HG02798 (cell line): ENCODE data around the gene SP1.
"Not testable (repeated sequence)": the region's sequence is repeated elsewhere in the genome, so short reads cannot be mapped to it uniquely, and the experiment has no call there.

Experiments used
- ATAC-seq: cut with Tn5 transposase; IDR thresholded peaks from one replicate; pipeline ENCODE4 v1.9.1; 2021; ENCODE audit warnings: mild to moderate bottlenecking; ENCODE audit not compliant: unreplicated experiment, poor library complexity

The SP1 gene

GRCh38 chr12:53441040-53441833, 61.3 kb downstream of the SP1 start, which contains the start of gene PRR13:
PRR13 (plus strand) TSS chr12:53441734; CDS start chr12:53442715, 981 bp downstream.
- peak; percentile 100 for ATAC-seq

GRCh38 chr12:53443955-53444354, 64.0 kb downstream of the SP1 start:
- ATAC-seq = no peak

GRCh38 chr12:53444593-53445325, 64.8 kb downstream of the SP1 start:
- not testable (repeated sequence) for ATAC-seq

GRCh38 chr12:53450936-53451335, 71.0 kb downstream of the SP1 start:
- no peak for ATAC-seq

- ATAC-seq = peak; percentile 97
Measured at GRCh38 chr12:53451661-53452158, 71.7 kb downstream of the SP1 start, which contains the start of gene PCBP2. PCBP2 (plus strand) TSS chr12:53452102; CDS start chr12:53454801, 2,699 bp downstream.

- ATAC-seq = peak; percentile 36
Measured at GRCh38 chr12:53452159-53453077, 72.4 kb downstream of the SP1 start.

GRCh38 chr12:53453953-53454640, 74.1 kb downstream of the SP1 start:
- ATAC-seq = no peak

- no peak for ATAC-seq
Measured at GRCh38 chr12:53454707-53455106, 74.7 kb downstream of the SP1 start.

GRCh38 chr12:53456654-53457366, 76.8 kb downstream of the SP1 start:
- no peak for ATAC-seq

GRCh38 chr12:53459097-53459496, 79.1 kb downstream of the SP1 start:
- ATAC-seq = no peak

- no peak for ATAC-seq
Measured at GRCh38 chr12:53461059-53461458, 81.1 kb downstream of the SP1 start.

GRCh38 chr12:53461591-53461990, 81.6 kb downstream of the SP1 start:
- no peak for ATAC-seq

GRCh38 chr12:53462935-53463334, 83.0 kb downstream of the SP1 start:
- ATAC-seq = no peak

- ATAC-seq = no peak
Measured at GRCh38 chr12:53463802-53464560, 84.0 kb downstream of the SP1 start.

GRCh38 chr12:53464685-53465418, 84.9 kb downstream of the SP1 start:
- ATAC-seq = no peak

GRCh38 chr12:53465679-53466078, 85.7 kb downstream of the SP1 start:
- no peak for ATAC-seq
